Large intestine (tissue), 3 donors: ENCODE measurements around the gene CAPN8. TPM values are rescaled to one million over a fixed set of nuclear protein-coding genes. Genes with fewer than 3 reads are reported as not detected.

Source experiments
- DNase-seq, 2 donors: peaks; one replicate each; pipeline versions ENCODE4 v3.0.0 to v3.0.0-alpha.2; 2013
- H3K27ac ChIP-seq: one replicate; pipeline ENCODE4 v1.5.1; 2013; ENCODE audit warnings: low read length
- H3K27me3 ChIP-seq: 2 replicates; pipeline ENCODE4 v1.6.1; 2013; ENCODE audit warnings: low read length; ENCODE audit not compliant: control insufficient read depth, insufficient read depth
- H3K36me3 ChIP-seq: 2 replicates; pipeline ENCODE4 v1.6.1; 2013; ENCODE audit warnings: low read length; ENCODE audit not compliant: control insufficient read depth, insufficient read depth
- H3K4me1 ChIP-seq: one replicate; pipeline ENCODE4 v1.6.1; 2013; ENCODE audit warnings: low read length; ENCODE audit not compliant: control insufficient read depth, insufficient read depth
- H3K4me3 ChIP-seq: one replicate; pipeline ENCODE4 v1.5.1; 2013; ENCODE audit warnings: low read length
- H3K9me3 ChIP-seq: one replicate; pipeline ENCODE4 v1.6.1; 2013; ENCODE audit warnings: mild to moderate bottlenecking, low read depth, low read length, moderate library complexity; ENCODE audit not compliant: control insufficient read depth
- WGBS: methylation state at CpG from one replicate; pipeline ENCODE4 v1.1.5; 2013; ENCODE audit warnings: low lambda C conversion rate; ENCODE audit not compliant: insufficient coverage; 5-methylcytosine and 5-hydroxymethylcytosine counted together
- polyA plus RNA-seq: library from polyadenylated mRNA; unstranded; fragments of 120-200 nt; gene quantifications from one replicate; pipeline ENCODE4 v1.2.1, GENCODE V29; 2013

The CAPN8 gene
- polyA plus RNA-seq, 1 donor: 8.7 TPM

GRCh38 chr1:223617323-223618070 is 48.0 kb downstream of the CAPN8 start:
- Histone ChIP-seq H3K27ac (no peak overlapping the region), H3K4me1 (peaks cover 10% of the 10 kb centered on the region), H3K36me3 (no peaks in the 10 kb centered on the region), H3K9me3 (no peaks in the 10 kb centered on the region), H3K4me3 (no peak overlapping the region), H3K27me3 (no peaks in the 10 kb centered on the region)
- no peak for DNase-seq
- no CpG with 5 or more reads among the region's 4 CpGs for WGBS

- WGBS: no CpG with 5 or more reads among the region's 4 CpGs
- peaks cover 6% of the 10 kb centered on the region for H3K4me1 ChIP-seq
Observed at GRCh38 chr1:223616586-223616985, 48.9 kb downstream of the CAPN8 start.

GRCh38 chr1:223611936-223612335 is 53.6 kb downstream of the CAPN8 start:
- Histone ChIP-seq H3K4me1 (no peaks in the 10 kb centered on the region), H3K27me3 (no peaks in the 10 kb centered on the region), H3K9me3 (no peaks in the 10 kb centered on the region), H3K36me3 (no peaks in the 10 kb centered on the region), H3K27ac (no peak overlapping the region), H3K4me3 (no peak overlapping the region)
- no peak for DNase-seq
- no CpG with 5 or more reads among the region's 1 CpG for WGBS

More at GRCh38 chr1:223616586-223616985, 48.9 kb downstream of the CAPN8 start:
- H3K4me3 ChIP-seq: no peak overlapping the region
- no peaks in the 10 kb centered on the region for H3K36me3 ChIP-seq
- no peaks in the 10 kb centered on the region for H3K9me3 ChIP-seq
- H3K27ac ChIP-seq: no peak overlapping the region
- DNase-seq: no peak
- no peaks in the 10 kb centered on the region for H3K27me3 ChIP-seq

GRCh38 chr1:223609977-223610376 is 55.5 kb downstream of the CAPN8 start:
- Histone ChIP-seq H3K36me3 (no peaks in the 10 kb centered on the region), H3K27me3 (no peaks in the 10 kb centered on the region), H3K4me3 (no peak overlapping the region), H3K27ac (no peak overlapping the region), H3K9me3 (no peaks in the 10 kb centered on the region), H3K4me1 (no peaks in the 10 kb centered on the region)
- no CpG with 5 or more reads among the region's 4 CpGs for WGBS
- DNase-seq: no peak

GRCh38 chr1:223609066-223609465 is 56.4 kb downstream of the CAPN8 start:
- no peaks in the 10 kb centered on the region for H3K9me3 ChIP-seq
- no peak for DNase-seq

GRCh38 chr1:223558512-223558911 is 107.0 kb downstream of the CAPN8 start:
- H3K9me3 ChIP-seq: no peaks in the 10 kb centered on the region
- no peaks in the 10 kb centered on the region for H3K27me3 ChIP-seq
- H3K27ac ChIP-seq: no peak overlapping the region
- DNase-seq: no peak
- no CpG with 5 or more reads among the region's 1 CpG for WGBS
- H3K4me1 ChIP-seq: no peaks in the 10 kb centered on the region
- H3K4me3 ChIP-seq: no peak overlapping the region
- H3K36me3 ChIP-seq: no peaks in the 10 kb centered on the region

More at GRCh38 chr1:223609066-223609465, 56.4 kb downstream of the CAPN8 start:
- H3K36me3 ChIP-seq: no peaks in the 10 kb centered on the region
- H3K27ac ChIP-seq: no peak overlapping the region
- H3K4me1 ChIP-seq: no peaks in the 10 kb centered on the region
- no peaks in the 10 kb centered on the region for H3K27me3 ChIP-seq
- WGBS: no CpG with 5 or more reads among the region's 14 CpGs
- H3K4me3 ChIP-seq: no peak overlapping the region

GRCh38 chr1:223557130-223557475 is 108.4 kb downstream of the CAPN8 start:
- no peak for DNase-seq
- WGBS: no CpG with 5 or more reads among the region's 5 CpGs
- Histone ChIP-seq H3K4me3 (no peak overlapping the region), H3K9me3 (no peaks in the 10 kb centered on the region), H3K4me1 (no peaks in the 10 kb centered on the region), H3K27ac (no peak overlapping the region), H3K27me3 (no peaks in the 10 kb centered on the region), H3K36me3 (no peaks in the 10 kb centered on the region)

GRCh38 chr1:223556414-223557129 is 108.9 kb downstream of the CAPN8 start:
- Histone ChIP-seq H3K27ac (no peak overlapping the region), H3K27me3 (no peaks in the 10 kb centered on the region), H3K9me3 (no peaks in the 10 kb centered on the region), H3K4me1 (no peaks in the 10 kb centered on the region), H3K4me3 (no peak overlapping the region), H3K36me3 (no peaks in the 10 kb centered on the region)
- no CpG with 5 or more reads among the region's 8 CpGs for WGBS
- peak in 1 of 2 donors; percentile 17 for DNase-seq

GRCh38 chr1:223553957-223554356 is 111.5 kb downstream of the CAPN8 start:
- WGBS: no CpG with 5 or more reads among the region's 3 CpGs
- no peaks in the 10 kb centered on the region for H3K27me3 ChIP-seq
- no peaks in the 10 kb centered on the region for H3K9me3 ChIP-seq
- H3K36me3 ChIP-seq: no peaks in the 10 kb centered on the region
- no peak overlapping the region for H3K27ac ChIP-seq
- no peak overlapping the region for H3K4me3 ChIP-seq
- no peaks in the 10 kb centered on the region for H3K4me1 ChIP-seq
- no peak for DNase-seq

GRCh38 chr1:223551610-223552009 is 113.9 kb downstream of the CAPN8 start:
- WGBS: no CpG with 5 or more reads among the region's 3 CpGs
- no peaks in the 10 kb centered on the region for H3K27me3 ChIP-seq

More at GRCh38 chr1:223551610-223552009, 113.9 kb downstream of the CAPN8 start:
- Histone ChIP-seq H3K27ac (no peak overlapping the region), H3K4me1 (no peaks in the 10 kb centered on the region), H3K4me3 (no peak overlapping the region), H3K9me3 (no peaks in the 10 kb centered on the region), H3K36me3 (no peaks in the 10 kb centered on the region)
- DNase-seq: no peak
